GM19025 (cell line): ENCODE results near the gene MECR.

Experiments
- ATAC-seq: cut with Tn5 transposase; IDR thresholded peaks from one replicate; pipeline ENCODE4 v1.9.1; 2021; ENCODE audit warnings: mild to moderate bottlenecking, low read depth, moderate library complexity; ENCODE audit not compliant: unreplicated experiment

MECR gene

GRCh38 chr1:29230553-29231378, at the start of gene MECR:
Gene MECR (minus strand): TSS chr1:29230934. CDS start chr1:29230906, 28 bp downstream.
- ATAC-seq = peak; percentile 79

DNA sequence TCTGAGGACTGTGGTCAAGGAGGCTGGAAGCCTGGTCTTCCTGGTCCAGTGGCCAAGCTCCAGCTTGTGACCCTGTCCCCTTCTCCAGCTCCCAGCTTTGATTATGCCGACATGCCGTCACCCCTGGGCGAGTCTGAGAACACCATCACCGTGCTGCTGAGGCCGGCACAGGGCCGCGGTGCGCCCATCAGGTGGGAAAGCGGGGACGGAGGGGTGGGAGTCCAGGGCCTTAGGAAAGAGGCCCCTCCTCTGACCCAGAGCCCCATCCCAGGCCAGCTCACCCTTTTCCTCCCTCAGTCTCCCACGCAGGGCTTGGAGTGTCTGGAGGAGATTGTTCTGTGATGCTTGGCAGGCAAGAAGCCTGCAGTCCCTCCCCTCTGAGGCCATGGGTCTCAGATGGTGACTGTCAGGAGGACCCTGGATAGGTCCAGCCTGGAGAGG, 49.2 kb upstream of the MECR start:
- ATAC-seq = no peak

DNA sequence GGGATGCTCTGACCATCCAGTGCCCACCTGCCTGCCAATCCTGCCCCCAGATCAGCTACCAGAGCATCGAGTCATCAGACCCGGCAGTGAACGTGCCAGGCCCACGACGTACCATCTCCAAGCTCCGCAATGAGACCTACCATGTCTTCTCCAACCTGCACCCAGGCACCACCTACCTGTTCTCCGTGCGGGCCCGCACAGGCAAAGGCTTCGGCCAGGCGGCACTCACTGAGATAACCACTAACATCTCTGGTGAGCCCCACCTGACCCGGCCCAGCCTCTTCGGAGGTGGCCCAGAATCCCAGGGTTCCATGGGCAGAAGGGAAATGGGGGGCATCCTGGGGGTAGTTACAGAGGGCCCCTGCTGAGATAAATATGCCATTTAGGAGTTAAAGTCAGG, 48.7 kb upstream of the MECR start:
- no peak for ATAC-seq

DNA sequence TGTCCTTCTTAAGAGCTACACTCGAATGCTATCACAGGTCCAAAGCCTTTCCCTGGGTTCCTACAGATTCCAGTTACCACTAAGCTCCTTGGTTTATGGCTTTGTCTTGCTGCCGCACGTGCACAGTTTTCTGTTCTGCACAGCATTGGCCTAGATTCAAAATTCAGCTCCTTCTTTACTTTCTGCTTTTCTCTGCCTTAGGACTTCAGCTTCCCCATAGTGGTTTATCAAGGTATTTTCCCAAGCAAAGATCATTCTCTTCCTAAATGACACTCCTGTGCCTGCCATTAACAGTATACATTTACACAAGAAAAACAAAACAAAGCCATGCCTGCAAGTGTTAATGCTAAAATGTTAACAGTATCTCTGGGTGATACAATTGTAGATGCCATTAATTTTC, 47.4 kb upstream of the MECR start:
- no peak for ATAC-seq

DNA sequence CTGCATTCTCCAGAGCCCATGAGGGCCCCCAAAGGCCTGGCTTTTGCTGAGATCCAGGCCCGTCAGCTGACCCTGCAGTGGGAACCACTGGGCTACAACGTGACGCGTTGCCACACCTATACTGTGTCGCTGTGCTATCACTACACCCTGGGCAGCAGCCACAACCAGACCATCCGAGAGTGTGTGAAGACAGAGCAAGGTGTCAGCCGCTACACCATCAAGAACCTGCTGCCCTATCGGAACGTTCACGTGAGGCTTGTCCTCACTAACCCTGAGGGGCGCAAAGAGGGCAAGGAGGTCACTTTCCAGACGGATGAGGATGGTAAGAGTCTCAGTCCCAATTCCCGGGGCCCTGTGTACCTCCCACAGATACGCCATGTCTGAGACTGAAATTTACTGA, 44.7 kb upstream of the MECR start:
- no peak for ATAC-seq

DNA sequence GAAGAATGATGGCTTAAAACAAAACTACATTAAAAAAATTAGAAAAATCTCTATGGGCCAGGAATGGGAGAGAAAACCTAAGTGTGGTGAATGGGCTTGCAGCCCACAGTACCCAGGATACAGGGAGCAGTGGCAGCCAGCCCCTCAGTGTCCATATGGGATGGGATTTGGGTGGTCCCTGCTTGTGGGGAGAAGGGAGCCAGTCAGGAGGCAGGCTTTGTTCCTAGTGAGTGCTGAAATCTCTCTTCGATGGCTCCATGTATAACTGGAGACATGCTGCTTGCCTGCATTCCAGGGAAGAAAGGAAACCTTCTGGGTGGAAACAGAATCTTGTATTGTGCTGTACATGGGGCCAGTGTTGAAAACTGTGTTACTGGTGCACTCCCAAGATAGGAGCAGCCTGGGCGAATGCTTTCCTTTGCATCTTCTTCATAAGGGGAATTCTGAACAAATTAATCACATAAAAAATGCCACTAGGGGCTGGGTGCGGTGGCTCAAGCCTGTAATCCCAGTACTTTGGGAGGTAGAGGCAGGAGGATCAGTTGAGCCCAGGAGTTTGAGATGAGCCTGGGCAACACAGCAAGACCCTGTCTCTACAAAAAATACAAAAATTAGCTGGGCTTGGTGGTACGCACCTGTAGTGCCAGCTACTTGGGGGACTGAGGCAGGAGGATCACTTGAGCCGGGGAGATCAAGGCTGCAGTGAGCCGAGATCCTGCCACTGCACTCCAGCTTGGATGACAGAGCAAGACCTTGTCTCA, 41.6 kb upstream of the MECR start:
- ATAC-seq = no peak

DNA sequence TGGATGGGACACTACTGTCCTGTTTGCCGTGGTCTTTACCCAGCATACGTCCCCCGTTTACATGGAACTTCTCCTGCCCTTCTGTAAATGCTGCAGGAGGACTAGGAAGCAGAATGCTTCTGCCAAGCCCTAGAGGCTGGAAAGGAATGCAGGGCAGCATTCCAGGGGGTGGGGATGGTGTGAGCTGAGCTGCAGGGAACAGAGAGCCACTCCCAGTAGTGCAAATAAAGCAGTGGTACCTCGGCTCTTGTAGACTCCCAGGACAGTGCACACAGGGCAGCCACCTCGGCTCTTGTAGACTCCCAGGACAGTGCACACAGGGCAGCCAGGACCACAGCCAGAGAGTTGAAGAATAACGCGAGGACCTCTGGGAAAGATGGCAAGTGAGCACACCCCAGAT, 41.0 kb upstream of the MECR start:
- no peak for ATAC-seq

DNA sequence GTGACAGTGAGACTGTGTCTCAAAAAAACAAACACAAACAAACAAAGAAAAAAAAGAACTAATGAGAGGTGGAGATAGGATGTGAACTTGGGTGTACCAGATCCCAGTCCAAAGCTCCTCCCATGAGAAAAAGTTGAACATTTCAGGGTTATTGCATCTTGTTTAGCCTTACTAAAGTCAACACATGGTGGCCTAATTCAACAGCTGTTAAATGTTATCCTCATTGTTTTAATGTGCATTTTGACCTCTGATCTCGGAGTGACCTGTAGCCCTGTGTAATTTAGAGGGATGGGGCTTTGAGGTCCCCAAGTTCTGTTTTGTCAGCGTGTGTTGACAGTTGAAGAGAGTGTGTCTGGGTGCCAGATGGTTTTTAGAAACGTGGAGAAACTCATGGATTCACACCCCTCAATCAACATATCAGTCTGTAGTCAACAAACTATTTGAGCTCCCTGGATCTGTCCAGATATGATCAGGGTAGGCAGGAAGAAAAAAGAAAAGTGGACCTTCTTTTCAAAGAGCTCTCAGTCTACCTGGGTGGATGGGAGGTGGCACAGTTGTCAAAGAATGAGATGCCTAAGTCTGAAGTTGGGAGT, 40.3 kb upstream of the MECR start:
- no peak for ATAC-seq

DNA sequence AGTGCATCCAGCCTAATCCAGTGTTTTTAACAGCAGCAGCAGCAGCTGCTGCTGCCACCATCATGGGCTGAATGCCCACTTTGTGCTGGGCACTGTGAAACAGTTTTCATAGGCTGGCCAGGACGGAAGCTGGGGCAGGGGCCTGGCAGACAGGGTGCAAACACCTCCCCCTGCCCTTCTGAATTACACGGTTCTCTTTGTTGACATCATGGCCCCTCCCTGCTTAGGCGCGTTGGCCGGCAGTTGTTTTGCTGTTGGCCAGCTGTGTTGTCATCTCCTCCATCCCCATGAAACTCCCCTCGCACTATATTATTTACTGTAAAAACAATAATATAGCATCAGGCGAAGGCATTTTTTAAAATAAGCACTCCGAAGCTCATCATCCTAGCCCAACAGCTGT, 38.6 kb upstream of the MECR start:
- ATAC-seq = no peak

DNA sequence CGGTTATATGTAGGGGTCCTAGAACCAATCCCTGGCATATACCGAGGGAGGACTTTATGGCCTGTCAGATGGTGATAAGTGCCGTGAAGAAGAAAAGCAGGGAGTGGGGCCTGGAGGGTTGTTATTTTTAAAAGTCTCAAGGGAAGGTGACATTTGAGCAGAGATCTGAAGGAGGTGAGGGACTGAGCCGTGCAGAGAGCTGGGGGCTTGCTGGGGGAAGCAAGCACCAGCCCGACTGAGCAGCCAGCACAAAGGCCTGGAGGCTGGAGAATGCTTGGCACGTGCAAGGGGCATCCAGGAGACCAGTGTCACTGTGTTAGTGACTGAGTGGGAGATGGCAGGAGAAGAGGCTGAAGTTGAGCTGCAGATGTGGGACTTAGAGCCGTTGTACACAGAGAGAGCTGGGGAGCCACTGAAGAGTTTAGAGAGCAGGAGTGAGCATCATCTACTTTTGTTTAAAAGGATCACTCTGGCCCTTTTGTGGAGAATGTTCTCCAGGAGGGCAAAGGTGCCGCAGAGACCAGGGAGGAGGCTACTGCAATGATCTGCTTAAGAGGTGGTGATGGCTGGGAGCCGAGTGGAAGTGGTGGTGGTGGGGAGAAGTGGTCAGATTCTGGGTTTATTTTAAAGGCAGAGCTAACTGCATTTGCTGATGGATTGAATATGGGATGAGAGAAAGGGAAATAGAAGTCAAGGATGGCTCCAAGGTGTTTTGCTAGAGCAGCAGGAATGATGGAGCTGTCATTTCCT, 36.8 kb upstream of the MECR start:
- ATAC-seq = no peak

GRCh38 chr1:29266912-29267311, 36.2 kb upstream of the MECR start:
- ATAC-seq = no peak

- ATAC-seq = no peak
These were observed 34.1 kb upstream of the MECR start for GRCh38 chr1:29264773-29265389.

DNA sequence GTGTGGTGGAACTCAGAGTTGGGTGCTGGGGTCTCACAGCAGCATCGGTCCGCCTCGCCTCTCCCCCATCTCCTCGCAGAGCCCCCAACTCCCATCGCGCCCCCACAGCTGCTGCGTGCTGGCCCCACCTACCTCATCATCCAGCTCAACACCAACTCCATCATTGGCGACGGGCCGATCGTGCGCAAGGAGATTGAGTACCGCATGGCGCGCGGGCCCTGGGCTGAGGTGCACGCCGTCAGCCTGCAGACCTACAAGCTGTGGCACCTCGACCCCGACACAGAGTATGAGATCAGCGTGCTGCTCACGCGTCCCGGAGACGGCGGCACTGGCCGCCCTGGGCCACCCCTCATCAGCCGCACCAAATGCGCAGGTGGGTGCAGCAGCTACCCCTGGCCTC, 29.8 kb upstream of the MECR start:
- no peak for ATAC-seq

- ATAC-seq = no peak
These were observed 29.2 kb upstream of the MECR start for GRCh38 chr1:29259802-29260441.

DNA sequence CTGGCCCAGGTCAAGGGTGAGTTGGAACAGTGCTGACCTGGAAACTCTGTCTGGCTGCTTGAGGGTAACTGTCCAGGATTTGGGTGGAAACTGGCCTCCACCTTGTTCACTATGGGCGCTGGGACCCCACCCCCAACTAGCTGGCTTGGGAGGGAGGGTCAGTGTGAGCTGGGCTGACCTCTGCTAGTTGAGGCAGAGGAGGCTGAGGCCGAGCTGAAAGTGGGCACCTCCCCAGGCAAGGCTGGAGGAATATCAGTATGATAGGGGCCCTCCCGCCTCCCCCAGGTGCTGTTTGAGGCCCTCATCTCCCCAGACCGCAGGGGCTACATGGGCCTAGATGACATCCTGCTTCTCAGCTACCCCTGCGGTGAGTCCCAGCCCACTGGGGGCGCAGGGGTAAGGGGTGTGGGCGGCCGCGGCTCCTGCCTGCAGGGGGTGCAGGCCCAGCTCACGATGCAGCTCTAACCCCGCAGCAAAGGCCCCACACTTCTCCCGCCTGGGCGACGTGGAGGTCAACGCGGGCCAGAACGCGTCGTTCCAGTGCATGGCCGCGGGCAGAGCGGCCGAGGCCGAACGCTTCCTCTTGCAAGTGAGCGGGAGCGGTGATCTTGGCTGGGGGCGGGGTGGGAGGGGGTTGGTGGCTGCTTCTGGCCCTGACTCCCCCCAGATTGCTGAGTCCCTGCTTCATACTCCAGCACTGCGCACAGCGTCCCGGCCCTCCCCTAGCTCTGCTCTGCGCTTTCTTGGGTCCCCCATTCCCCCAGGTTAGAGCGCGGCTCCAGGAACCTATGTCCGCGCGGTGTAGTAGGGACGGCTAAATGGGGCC, 28.5 kb upstream of the MECR start:
- ATAC-seq = no peak

DNA sequence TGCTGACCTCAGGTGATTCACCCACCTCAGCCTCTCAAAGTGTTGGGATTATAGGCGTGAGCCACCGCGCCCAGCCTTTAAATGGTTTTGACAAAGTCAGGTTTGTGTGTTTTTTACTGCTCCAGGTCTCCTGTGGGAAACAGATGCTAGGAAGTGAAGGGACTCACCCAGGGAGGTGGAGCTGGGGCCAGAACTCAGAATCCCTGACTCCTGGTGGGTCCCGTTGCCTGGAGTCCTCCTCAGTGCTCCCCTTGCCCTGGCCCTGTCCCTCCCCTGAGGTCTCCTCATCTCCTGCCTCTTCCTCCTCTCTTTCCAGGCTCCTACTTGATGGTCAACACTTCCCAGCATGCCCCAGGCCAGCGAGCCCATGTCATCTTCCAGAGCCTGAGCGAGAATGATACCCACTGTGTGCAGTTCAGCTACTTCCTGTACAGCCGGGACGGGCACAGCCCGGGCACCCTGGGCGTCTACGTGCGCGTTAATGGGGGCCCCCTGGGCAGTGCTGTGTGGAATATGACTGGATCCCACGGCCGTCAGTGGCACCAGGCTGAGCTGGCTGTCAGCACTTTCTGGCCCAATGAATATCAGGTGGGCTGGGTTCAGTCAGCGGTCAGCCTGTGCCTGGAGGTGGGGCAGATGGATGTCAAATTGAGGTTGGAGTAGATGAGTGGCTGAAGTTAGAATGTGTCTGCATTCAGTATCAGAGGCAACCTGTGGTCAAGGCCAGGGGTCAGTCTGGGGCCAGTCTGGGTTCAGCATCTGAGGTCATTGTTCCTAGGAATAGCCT, 27.6 kb upstream of the MECR start:
- ATAC-seq = no peak

DNA sequence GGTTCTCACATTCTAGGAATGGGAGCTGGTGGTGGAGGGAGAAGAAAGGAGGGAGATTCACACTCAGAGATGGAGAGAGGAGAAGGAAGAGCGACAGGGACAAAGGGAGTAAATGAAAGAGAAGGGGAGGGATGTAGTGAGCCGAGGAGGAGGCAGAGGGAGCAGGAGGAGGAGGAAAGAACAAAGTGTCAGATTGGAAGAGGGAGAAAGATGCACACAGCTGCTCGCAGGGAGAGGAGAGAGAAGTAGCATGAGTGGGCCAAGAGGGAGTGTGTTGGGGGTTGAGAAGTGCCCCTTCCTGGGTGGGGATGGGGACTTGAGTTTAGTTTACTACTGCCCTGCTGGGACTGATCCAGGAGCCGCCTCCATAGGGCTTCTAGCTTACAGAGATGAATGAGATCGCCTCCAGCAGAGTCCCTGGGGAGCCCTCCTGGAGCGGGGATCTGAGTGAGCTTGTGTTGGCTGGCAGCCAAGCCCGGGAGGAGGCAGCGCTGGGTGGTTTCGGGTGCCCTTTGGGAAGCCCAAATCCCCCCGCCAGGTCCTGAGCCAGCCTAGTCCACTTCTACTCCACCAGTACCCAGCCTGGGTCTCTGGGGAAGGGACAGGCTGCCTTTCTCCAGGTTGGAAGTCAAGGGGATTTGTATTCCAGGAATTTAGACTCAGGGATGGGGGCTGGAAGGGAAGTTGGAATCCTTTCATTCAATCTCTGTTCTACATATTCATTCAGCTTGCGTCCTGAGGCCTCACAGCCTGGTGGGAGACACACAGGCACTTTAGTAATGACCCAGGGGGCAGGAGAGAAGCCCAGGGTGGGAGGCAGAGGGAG, 26.5 kb upstream of the MECR start:
- no peak for ATAC-seq
